Measurements from ENCODE around the gene SPAG9. TPM values are rescaled to one million over a fixed set of nuclear protein-coding genes. Genes with fewer than 3 reads are reported as not detected.

Gene SPAG9
- total and polyA plus RNA-seq, 2 donors = 35.6 to 37.3 TPM

DNA sequence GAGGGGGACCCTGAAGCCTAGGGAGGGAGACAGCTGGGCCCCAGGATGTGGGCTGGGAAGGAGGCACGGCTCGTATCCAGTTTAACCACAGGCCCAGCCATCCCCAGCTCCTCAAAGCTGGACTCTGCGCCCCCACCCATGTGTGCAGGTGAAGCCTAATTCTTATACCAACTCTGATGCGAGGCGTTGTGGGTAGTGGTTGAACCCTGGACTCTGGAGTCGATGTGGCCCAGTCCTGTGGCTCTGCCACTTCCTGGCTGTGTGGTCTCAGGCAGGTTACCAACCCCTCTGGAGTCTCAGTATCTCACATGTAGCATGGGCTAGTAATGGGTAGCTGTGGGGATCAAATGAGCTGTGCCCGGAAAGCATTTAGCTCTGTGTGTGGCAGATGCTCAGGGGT lies 194.1 kb downstream of the SPAG9 start:
- H3K4me1 ChIP-seq (ENCODE audit: control insufficient read depth in 2 of 2, insufficient read depth in 2 of 2, low read length in 2 of 2) = peaks cover 4 to 23% of the 10 kb centered on the region in 2 donors
- DNase-seq (ENCODE audit: low read depth in 6 of 9, low spot score in 9 of 9) = no peak
- 35% methylated on average over 7 of the region's 7 CpGs for WGBS
- peaks cover 9 to 24% of the 10 kb centered on the region in 2 donors for H3K27me3 ChIP-seq (ENCODE audit: control insufficient read depth in 2 of 2, insufficient read depth in 1 of 2, low read length in 1 of 2)
- no peaks in the 10 kb centered on the region for H3K36me3 ChIP-seq (ENCODE audit: control insufficient read depth in 2 of 2, insufficient read depth in 2 of 2, low read length in 1 of 2)
- H3K4me3 ChIP-seq (ENCODE audit: low read length in 2 of 2) = no peak overlapping the region
- no peak overlapping the region for H3K27ac ChIP-seq (ENCODE audit: low read depth in 1 of 2, low read length in 1 of 2)
- no peaks in the 10 kb centered on the region for H3K9me3 ChIP-seq (ENCODE audit: control insufficient read depth in 2 of 2, insufficient read depth in 1 of 2, low read length in 1 of 2)

DNA sequence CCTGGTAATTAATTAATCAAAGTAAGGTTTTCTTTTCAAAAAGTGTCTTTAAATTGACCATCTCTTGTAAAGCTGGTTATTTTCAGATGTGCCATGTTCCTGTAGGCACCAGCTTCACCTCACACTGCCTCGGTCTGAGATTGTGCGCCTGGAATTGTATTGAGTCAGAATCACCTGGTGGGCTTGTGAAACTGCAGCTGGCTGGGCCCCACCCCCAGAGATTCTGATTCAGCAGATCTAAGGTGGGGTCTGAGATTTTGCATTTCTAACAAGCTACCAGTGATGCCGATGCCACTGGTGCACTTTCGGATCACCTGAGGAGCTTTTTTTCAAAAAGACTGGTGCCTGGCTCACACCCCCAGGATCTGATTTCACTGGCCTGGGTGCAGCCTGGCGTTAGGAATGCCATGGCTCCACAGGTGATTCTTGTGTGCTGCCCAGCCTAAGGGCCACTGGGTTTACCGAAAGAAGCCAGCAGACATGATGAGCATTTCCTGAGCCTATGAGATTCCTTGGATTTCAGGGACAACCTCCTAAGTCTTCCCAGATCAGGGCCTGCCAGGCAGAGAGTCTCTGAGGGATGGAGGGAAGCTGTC lies 195.3 kb downstream of the SPAG9 start:
- Histone ChIP-seq H3K27me3 (ENCODE audit: control insufficient read depth in 2 of 2, insufficient read depth in 1 of 2, low read length in 1 of 2) (peaks cover 5 to 13% of the 10 kb centered on the region in 2 donors), H3K4me1 (ENCODE audit: control insufficient read depth in 2 of 2, insufficient read depth in 2 of 2, low read length in 2 of 2) (peaks cover 2 to 15% of the 10 kb centered on the region in 2 donors), H3K27ac (ENCODE audit: low read depth in 1 of 2, low read length in 1 of 2) (no peak overlapping the region), H3K36me3 (ENCODE audit: control insufficient read depth in 2 of 2, insufficient read depth in 2 of 2, low read length in 1 of 2) (no peaks in the 10 kb centered on the region), H3K4me3 (ENCODE audit: low read length in 2 of 2) (no peak overlapping the region), H3K9me3 (ENCODE audit: control insufficient read depth in 2 of 2, insufficient read depth in 1 of 2, low read length in 1 of 2) (no peaks in the 10 kb centered on the region)
- 94% methylated on average over 6 of the region's 6 CpGs for WGBS
- DNase-seq (ENCODE audit: low read depth in 6 of 9, low spot score in 9 of 9) = no peak

DNA sequence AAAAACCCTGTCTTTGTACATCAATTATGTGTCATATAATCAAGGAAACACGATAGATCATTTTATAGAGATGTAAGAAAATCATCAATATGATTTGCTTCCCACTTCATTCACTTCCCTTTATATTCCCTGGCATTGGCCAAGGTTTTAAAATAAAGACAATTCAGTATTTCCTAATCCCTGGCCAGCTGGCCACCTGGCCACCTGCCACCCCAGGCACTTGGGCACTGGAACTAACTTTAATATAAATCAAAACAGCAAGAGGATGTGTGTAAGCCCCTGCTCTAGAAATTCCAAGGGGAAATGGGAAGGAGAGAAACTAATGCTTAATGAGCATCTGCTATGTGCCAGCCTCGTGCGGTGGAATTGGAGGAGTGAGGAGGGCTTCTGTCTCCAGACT lies 195.9 kb downstream of the SPAG9 start:
- Histone ChIP-seq H3K36me3 (ENCODE audit: control insufficient read depth in 2 of 2, insufficient read depth in 2 of 2, low read length in 1 of 2) (no peaks in the 10 kb centered on the region), H3K9me3 (ENCODE audit: control insufficient read depth in 2 of 2, insufficient read depth in 1 of 2, low read length in 1 of 2) (no peaks in the 10 kb centered on the region), H3K4me1 (ENCODE audit: control insufficient read depth in 2 of 2, insufficient read depth in 2 of 2, low read length in 2 of 2) (peaks cover 2 to 19% of the 10 kb centered on the region in 2 donors), H3K4me3 (ENCODE audit: low read length in 2 of 2) (no peak overlapping the region), H3K27me3 (ENCODE audit: control insufficient read depth in 2 of 2, insufficient read depth in 1 of 2, low read length in 1 of 2) (peaks cover 0 to 7% of the 10 kb centered on the region in 2 donors), H3K27ac (ENCODE audit: low read depth in 1 of 2, low read length in 1 of 2) (no peak overlapping the region)
- 96% methylated on average over 3 of the region's 3 CpGs for WGBS
- no peak for DNase-seq (ENCODE audit: low read depth in 6 of 9, low spot score in 9 of 9)

DNA sequence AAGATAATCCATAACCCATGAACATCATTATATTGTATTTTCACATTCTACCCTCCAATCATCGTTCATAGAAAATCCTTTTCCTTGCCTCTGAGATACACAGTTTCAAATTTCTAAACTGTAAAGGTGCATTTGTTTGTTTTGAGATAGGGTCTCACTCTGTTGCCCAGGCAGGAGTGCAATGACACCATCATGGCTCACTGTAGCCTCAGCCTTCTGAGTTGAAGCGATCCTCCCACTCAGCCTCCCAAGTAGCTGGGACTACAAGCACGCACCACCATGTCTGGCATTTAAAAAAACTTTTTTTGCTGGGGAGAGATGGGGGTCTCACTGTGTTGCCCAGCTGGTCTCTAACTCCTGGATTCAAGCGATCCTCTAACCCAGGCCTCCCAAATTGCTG lies 196.4 kb downstream of the SPAG9 start:
- H3K4me1 ChIP-seq (ENCODE audit: control insufficient read depth in 2 of 2, insufficient read depth in 2 of 2, low read length in 2 of 2) = peaks cover 2 to 24% of the 10 kb centered on the region in 2 donors
- DNase-seq (ENCODE audit: low read depth in 6 of 9, low spot score in 9 of 9) = no peak
- WGBS = 98% methylated on average over 4 of the region's 4 CpGs
- H3K4me3 ChIP-seq (ENCODE audit: low read length in 2 of 2) = no peak overlapping the region
- peaks cover 0 to 4% of the 10 kb centered on the region in 2 donors for H3K27me3 ChIP-seq (ENCODE audit: control insufficient read depth in 2 of 2, insufficient read depth in 1 of 2, low read length in 1 of 2)
- no peaks in the 10 kb centered on the region for H3K9me3 ChIP-seq (ENCODE audit: control insufficient read depth in 2 of 2, insufficient read depth in 1 of 2, low read length in 1 of 2)
- H3K36me3 ChIP-seq (ENCODE audit: control insufficient read depth in 2 of 2, insufficient read depth in 2 of 2, low read length in 1 of 2) = no peaks in the 10 kb centered on the region
- no peak overlapping the region for H3K27ac ChIP-seq (ENCODE audit: low read depth in 1 of 2, low read length in 1 of 2)

DNA sequence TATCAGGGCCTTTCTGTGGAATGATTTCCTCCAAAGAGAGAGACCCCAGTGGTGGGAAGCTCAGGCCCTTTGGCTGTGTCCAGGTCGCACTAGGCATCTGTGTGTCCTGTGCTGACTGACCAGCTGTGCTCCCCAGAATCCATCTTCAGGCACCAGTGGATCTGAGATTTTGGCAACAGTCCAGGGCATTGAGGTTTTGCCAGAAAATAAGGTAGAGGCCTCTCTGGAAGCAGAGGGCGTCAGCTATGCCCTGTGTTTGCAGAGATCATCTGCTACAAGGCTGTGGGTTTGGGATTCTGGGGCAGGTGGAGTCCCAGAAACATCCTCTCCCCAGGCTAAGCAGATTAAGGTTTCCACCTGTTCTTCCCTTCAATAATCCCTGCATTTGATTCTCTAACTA lies 197.1 kb downstream of the SPAG9 start:
- Histone ChIP-seq H3K27ac (ENCODE audit: low read depth in 1 of 2, low read length in 1 of 2) (no peak overlapping the region), H3K9me3 (ENCODE audit: control insufficient read depth in 2 of 2, insufficient read depth in 1 of 2, low read length in 1 of 2) (no peaks in the 10 kb centered on the region), H3K4me3 (ENCODE audit: low read length in 2 of 2) (no peak overlapping the region), H3K27me3 (ENCODE audit: control insufficient read depth in 2 of 2, insufficient read depth in 1 of 2, low read length in 1 of 2) (no peaks in the 10 kb centered on the region), H3K4me1 (ENCODE audit: control insufficient read depth in 2 of 2, insufficient read depth in 2 of 2, low read length in 2 of 2) (peaks cover 2 to 31% of the 10 kb centered on the region in 2 donors), H3K36me3 (ENCODE audit: control insufficient read depth in 2 of 2, insufficient read depth in 2 of 2, low read length in 1 of 2) (no peaks in the 10 kb centered on the region)
- 87% methylated on average over 2 of the region's 2 CpGs for WGBS
- DNase-seq (ENCODE audit: low read depth in 6 of 9, low spot score in 9 of 9) = no peak

DNA sequence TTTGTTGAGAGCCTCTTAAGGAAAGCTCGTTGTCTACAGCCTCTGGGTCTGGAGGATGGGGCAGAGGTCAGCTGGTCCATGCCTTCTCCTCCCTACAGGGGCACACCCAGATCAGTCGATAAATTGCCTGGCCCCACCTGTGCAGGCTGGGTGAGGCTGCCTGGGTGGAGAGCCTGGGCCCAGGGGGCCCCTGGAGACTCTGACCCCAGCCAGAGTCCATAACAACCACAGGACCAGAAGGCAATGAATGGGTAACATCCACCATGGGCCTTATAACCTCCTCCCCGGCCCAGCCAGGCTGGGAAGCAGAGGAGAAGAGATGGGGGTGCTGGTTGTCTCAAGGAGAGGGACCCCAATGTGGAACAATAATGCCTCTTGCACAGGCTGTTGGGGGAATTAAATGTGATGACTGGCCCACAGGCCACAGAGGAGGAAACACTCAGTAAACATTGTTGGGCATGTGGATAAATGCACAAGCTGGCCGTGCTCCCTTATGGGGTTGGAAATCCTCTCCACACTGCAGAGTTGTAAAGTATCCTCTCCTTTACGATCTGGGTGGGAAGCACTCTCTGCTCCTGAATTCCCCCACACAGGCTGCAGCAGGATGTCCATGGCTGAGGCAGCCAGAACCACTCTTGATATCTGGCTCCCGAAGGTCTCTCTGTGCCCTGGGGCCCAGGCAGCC lies 197.8 kb downstream of the SPAG9 start:
- WGBS = 97% methylated on average over 6 of the region's 6 CpGs
- H3K4me3 ChIP-seq (ENCODE audit: low read length in 2 of 2) = no peak overlapping the region
- DNase-seq (ENCODE audit: low read depth in 6 of 9, low spot score in 9 of 9) = no peak
- no peaks in the 10 kb centered on the region for H3K9me3 ChIP-seq (ENCODE audit: control insufficient read depth in 2 of 2, insufficient read depth in 1 of 2, low read length in 1 of 2)
- no peaks in the 10 kb centered on the region for H3K27me3 ChIP-seq (ENCODE audit: control insufficient read depth in 2 of 2, insufficient read depth in 1 of 2, low read length in 1 of 2)
- peaks cover 2 to 38% of the 10 kb centered on the region in 2 donors for H3K4me1 ChIP-seq (ENCODE audit: control insufficient read depth in 2 of 2, insufficient read depth in 2 of 2, low read length in 2 of 2)
- no peak overlapping the region for H3K27ac ChIP-seq (ENCODE audit: low read depth in 1 of 2, low read length in 1 of 2)
- H3K36me3 ChIP-seq (ENCODE audit: control insufficient read depth in 2 of 2, insufficient read depth in 2 of 2, low read length in 1 of 2) = no peaks in the 10 kb centered on the region

DNA sequence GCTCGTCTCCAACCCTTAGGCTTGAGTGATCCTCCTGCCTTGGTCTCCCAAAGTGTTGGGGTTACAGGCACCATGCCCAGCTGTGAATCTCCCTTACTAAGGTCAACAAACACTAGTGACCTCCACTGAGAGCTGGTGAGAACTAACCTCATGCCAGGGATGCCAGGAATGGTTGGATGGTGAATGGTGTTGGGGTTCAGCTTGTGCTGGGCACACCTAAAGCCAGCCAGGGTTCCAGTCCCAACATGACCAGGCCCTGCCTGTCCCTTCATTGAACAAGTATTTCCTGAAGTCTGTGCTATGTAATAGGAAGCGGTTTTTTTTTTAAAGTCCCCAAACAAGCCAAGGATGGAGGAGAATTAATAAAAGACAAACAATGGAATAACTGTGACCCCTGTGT lies 198.6 kb downstream of the SPAG9 start:
- H3K9me3 ChIP-seq (ENCODE audit: control insufficient read depth in 2 of 2, insufficient read depth in 1 of 2, low read length in 1 of 2) = no peaks in the 10 kb centered on the region
- H3K27me3 ChIP-seq (ENCODE audit: control insufficient read depth in 2 of 2, insufficient read depth in 1 of 2, low read length in 1 of 2) = no peaks in the 10 kb centered on the region
- H3K36me3 ChIP-seq (ENCODE audit: control insufficient read depth in 2 of 2, insufficient read depth in 2 of 2, low read length in 1 of 2) = no peaks in the 10 kb centered on the region
- H3K4me3 ChIP-seq (ENCODE audit: low read length in 2 of 2) = no peak overlapping the region
- no peak overlapping the region for H3K27ac ChIP-seq (ENCODE audit: low read depth in 1 of 2, low read length in 1 of 2)
- peaks cover 0 to 35% of the 10 kb centered on the region in 2 donors for H3K4me1 ChIP-seq (ENCODE audit: control insufficient read depth in 2 of 2, insufficient read depth in 2 of 2, low read length in 2 of 2)
- DNase-seq (ENCODE audit: low read depth in 6 of 9, low spot score in 9 of 9) = no peak
- 100% methylated on average over 2 of the region's 2 CpGs for WGBS

DNA sequence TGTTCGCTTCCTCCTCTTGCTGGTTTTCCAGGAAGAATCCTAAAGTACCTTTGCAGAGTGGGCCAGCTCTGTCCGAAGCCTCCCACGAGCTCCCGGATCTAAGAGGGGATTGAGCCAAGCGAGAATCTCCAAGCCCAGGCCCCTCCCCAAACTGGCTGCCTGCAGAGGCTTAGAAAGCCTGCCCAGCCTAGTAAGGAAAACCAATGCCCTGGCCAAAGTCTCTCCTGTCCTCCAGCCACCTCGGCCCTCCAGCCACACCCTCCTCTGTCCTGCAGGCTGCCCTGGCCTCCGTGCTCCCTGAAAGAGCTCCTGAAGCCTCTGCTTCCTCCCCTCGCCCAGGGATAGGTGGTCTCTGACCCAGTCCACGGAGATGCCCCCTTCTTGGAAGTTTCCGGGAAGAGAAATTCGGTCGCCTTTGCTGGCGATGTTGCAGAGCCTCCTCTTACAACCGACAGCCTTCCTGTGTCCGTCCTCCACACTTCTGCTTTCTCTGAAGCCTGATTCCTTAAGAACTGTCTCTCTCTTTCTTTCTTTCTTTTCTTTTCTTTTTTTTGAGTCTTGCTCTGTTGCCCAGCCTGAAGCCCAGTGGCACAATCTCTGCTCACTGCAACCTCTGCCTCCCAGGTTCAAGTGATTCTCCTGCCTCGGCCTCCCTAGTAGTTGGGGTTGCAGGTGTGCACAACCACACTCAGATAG lies 199.6 kb downstream of the SPAG9 start:
- peaks cover 0 to 25% of the 10 kb centered on the region in 2 donors for H3K4me1 ChIP-seq (ENCODE audit: control insufficient read depth in 2 of 2, insufficient read depth in 2 of 2, low read length in 2 of 2)
- H3K27ac ChIP-seq (ENCODE audit: low read depth in 1 of 2, low read length in 1 of 2) = no peak overlapping the region
- 80% methylated on average over 16 of the region's 16 CpGs for WGBS
- no peak overlapping the region for H3K4me3 ChIP-seq (ENCODE audit: low read length in 2 of 2)
- no peaks in the 10 kb centered on the region for H3K9me3 ChIP-seq (ENCODE audit: control insufficient read depth in 2 of 2, insufficient read depth in 1 of 2, low read length in 1 of 2)
- no peaks in the 10 kb centered on the region for H3K27me3 ChIP-seq (ENCODE audit: control insufficient read depth in 2 of 2, insufficient read depth in 1 of 2, low read length in 1 of 2)
- H3K36me3 ChIP-seq (ENCODE audit: control insufficient read depth in 2 of 2, insufficient read depth in 2 of 2, low read length in 1 of 2) = no peaks in the 10 kb centered on the region
- no peak for DNase-seq (ENCODE audit: low read depth in 6 of 9, low spot score in 9 of 9)

DNA sequence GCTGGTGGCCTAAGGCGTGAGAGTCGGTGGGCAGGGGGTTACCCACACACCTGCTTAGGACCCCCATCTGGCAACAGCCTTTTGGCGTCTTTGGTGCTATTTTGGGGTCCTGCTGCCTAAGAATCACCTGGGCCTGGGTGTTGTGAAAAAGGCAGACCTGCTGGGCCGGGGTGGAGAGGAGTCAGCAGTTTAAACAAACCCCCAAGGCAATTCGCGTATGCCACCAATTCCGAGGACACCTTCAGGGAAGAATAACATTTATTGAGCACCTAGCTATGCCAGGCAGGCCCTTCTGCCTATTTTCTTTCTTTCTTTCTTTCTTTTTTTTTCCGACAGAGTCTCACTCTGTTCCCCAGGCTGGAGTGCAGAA lies 200.6 kb downstream of the SPAG9 start:
- Histone ChIP-seq H3K4me1 (ENCODE audit: control insufficient read depth in 2 of 2, insufficient read depth in 2 of 2, low read length in 2 of 2) (peaks cover 0 to 24% of the 10 kb centered on the region in 2 donors), H3K27ac (ENCODE audit: low read depth in 1 of 2, low read length in 1 of 2) (no peak overlapping the region), H3K36me3 (ENCODE audit: control insufficient read depth in 2 of 2, insufficient read depth in 2 of 2, low read length in 1 of 2) (no peaks in the 10 kb centered on the region), H3K27me3 (ENCODE audit: control insufficient read depth in 2 of 2, insufficient read depth in 1 of 2, low read length in 1 of 2) (no peaks in the 10 kb centered on the region), H3K4me3 (ENCODE audit: low read length in 2 of 2) (no peak overlapping the region), H3K9me3 (ENCODE audit: control insufficient read depth in 2 of 2, insufficient read depth in 1 of 2, low read length in 1 of 2) (no peaks in the 10 kb centered on the region)
- DNase-seq (ENCODE audit: low read depth in 6 of 9, low spot score in 9 of 9) = no peak
- 75% methylated on average over 8 of the region's 8 CpGs for WGBS

Data from thymus (tissue), 11 donors.